Keratinocyte (primary cell): ENCODE measurements around the gene CYP27B1.

Experiments used
- EZH2 ChIP-seq: IDR thresholded peaks from one replicate; pipeline ENCODE4 v1.6.1; 2012; ENCODE audit warnings: inconsistent platforms, mild to moderate bottlenecking, low read length, moderate library complexity
- TF ChIP-seq, protein P1 (sequence below), 3 experiments: IDR thresholded peaks in 1 of 3; conservative IDR thresholded peaks in 1 of 3; optimal IDR thresholded peaks in 1 of 3; 2 replicates in 2 of 3; 3 replicates in 1 of 3; pipeline versions ENCODE3 to v1.5.1; 2011; ENCODE audit warnings: low read length in 3 of 3, mild to moderate bottlenecking in 3 of 3, moderate library complexity in 2 of 3, control low read depth in 1 of 3, inconsistent platforms in 1 of 3; ENCODE audit not compliant: insufficient read depth in 2 of 3; ENCODE audit errors: extremely low read depth in 1 of 3

DNA sequence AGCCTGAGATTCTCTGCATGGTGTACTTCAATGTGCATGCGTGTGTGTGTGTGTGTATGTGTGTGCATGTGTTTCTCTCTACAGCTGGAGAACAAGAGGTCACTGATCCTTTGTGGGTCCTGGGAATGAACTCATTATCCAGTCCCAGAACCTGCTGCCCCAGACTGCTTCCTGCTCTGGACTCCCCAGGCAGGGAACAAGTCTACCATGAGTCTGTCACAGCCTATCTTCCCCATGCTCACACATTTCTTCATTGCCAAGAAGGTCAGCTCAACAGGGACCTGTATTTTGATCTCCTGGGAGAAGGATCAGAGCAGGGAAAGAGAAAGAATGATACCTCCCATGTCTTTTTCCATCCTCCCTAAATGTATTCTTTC is 25.5 kb downstream of the CYP27B1 start:
- TF ChIP-seq, protein P1, sequence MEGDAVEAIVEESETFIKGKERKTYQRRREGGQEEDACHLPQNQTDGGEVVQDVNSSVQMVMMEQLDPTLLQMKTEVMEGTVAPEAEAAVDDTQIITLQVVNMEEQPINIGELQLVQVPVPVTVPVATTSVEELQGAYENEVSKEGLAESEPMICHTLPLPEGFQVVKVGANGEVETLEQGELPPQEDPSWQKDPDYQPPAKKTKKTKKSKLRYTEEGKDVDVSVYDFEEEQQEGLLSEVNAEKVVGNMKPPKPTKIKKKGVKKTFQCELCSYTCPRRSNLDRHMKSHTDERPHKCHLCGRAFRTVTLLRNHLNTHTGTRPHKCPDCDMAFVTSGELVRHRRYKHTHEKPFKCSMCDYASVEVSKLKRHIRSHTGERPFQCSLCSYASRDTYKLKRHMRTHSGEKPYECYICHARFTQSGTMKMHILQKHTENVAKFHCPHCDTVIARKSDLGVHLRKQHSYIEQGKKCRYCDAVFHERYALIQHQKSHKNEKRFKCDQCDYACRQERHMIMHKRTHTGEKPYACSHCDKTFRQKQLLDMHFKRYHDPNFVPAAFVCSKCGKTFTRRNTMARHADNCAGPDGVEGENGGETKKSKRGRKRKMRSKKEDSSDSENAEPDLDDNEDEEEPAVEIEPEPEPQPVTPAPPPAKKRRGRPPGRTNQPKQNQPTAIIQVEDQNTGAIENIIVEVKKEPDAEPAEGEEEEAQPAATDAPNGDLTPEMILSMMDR (optimal IDR thresholded peaks at IDR 0.05 in 1 of 3, IDR thresholded peaks at IDR 0.05 in 1 of 3, conservative IDR thresholded peaks at IDR 0.05 in 1 of 3; ENCODE audit: extremely low read depth in 1 of 3, insufficient read depth in 2 of 3, low read length in 3 of 3), result no peak
- no peak for TF ChIP-seq EZH2
